ENCODE data around the gene PCSK5.

Gene PCSK5

GRCh38 chr9:76266649-76267283 is 376.3 kb downstream of the PCSK5 start:
- DNase-seq (ENCODE audit: low read depth, low spot score) = no peak
- ChIA-PET POLR2A (interaction anchor here (0.6 kb wide), 1 partner anchor 52 kb away, joined by 3 read pairs; no protein-coding TSS in a partner anchor), CTCF (no interaction called here)
- no peak for TF ChIP-seq CTCF (IDR thresholded peaks at IDR 0.05; ENCODE audit: insufficient read depth, low read length, missing control alignments)
- H3K4me3 ChIP-seq (ENCODE audit: low read depth, low read length) = no peak overlapping the region

GRCh38 chr9:76267284-76267652 is 376.8 kb downstream of the PCSK5 start:
- H3K4me3 ChIP-seq (ENCODE audit: low read depth, low read length) = no peak overlapping the region
- no peak for TF ChIP-seq CTCF (IDR thresholded peaks at IDR 0.05; ENCODE audit: insufficient read depth, low read length, missing control alignments)
- POLR2A ChIA-PET = no interaction called here
- CTCF ChIA-PET = no interaction called here
- no peak for DNase-seq (ENCODE audit: low read depth, low spot score)

- no peak overlapping the region for H3K4me3 ChIP-seq (ENCODE audit: low read depth, low read length)
- no peak for DNase-seq (ENCODE audit: low read depth, low spot score)
- TF ChIP-seq CTCF (IDR thresholded peaks at IDR 0.05; ENCODE audit: insufficient read depth, low read length, missing control alignments) = no peak
- POLR2A ChIA-PET = no interaction called here
- CTCF ChIA-PET = interaction anchor here (0.9 kb wide), 1 partner anchor 24 kb away, joined by 3 read pairs; no protein-coding TSS in a partner anchor
Measured at GRCh38 chr9:76269789-76270188, 379.3 kb downstream of the PCSK5 start.

- no peak for DNase-seq (ENCODE audit: low read depth, low spot score)
- ChIA-PET CTCF (no interaction called here), POLR2A (no interaction called here)
- no peak for TF ChIP-seq CTCF (IDR thresholded peaks at IDR 0.05; ENCODE audit: insufficient read depth, low read length, missing control alignments)
- H3K4me3 ChIP-seq (ENCODE audit: low read depth, low read length) = no peak overlapping the region
Measured at GRCh38 chr9:76271755-76272154, 381.3 kb downstream of the PCSK5 start.

GRCh38 chr9:76289042-76289441 is 398.6 kb downstream of the PCSK5 start:
- CTCF ChIA-PET = interaction anchor here (1.2 to 7.1 kb wide), 2 partner anchors 12 to 216 kb away, joined by 3 to 42 read pairs; no protein-coding TSS in a partner anchor
- POLR2A ChIA-PET = interaction anchor here (0.8 kb wide), 1 partner anchor 14 kb away, joined by 3 read pairs; no protein-coding TSS in a partner anchor
- TF ChIP-seq CTCF (IDR thresholded peaks at IDR 0.05; ENCODE audit: insufficient read depth, low read length, missing control alignments) = no peak
- H3K4me3 ChIP-seq (ENCODE audit: low read depth, low read length) = no peak overlapping the region
- DNase-seq (ENCODE audit: low read depth, low spot score) = no peak

GRCh38 chr9:76289703-76290102 is 399.2 kb downstream of the PCSK5 start:
- no peak for DNase-seq (ENCODE audit: low read depth, low spot score)
- ChIA-PET CTCF (interaction anchor here (1.2 to 7.1 kb wide), 2 partner anchors 12 to 217 kb away, joined by 3 to 42 read pairs; no protein-coding TSS in a partner anchor), POLR2A (no interaction called here)
- no peak for TF ChIP-seq CTCF (IDR thresholded peaks at IDR 0.05; ENCODE audit: insufficient read depth, low read length, missing control alignments)
- H3K4me3 ChIP-seq (ENCODE audit: low read depth, low read length) = no peak overlapping the region

All from AG04449 (cell line).